Small intestine (tissue), 7 donors: ENCODE data around the gene FKBP5. TPM values are rescaled to one million over a fixed set of nuclear protein-coding genes. Genes with fewer than 3 reads are reported as not detected.

Experiments used
- DNase-seq, 2 donors: peaks; one replicate each; pipeline versions ENCODE4 v3.0.0 to v3.0.0-alpha.2; 2013
- FAIRE-seq: peaks from 2 replicates; lab custom pipeline; 2012; peaks lifted over from hg19 to GRCh38; lab: Jason Lieb, UNC
- H3K27ac ChIP-seq, 3 donors: one replicate each; pipeline ENCODE4 v1.5.1; 2013; ENCODE audit warnings: low read length in 2 of 3, mild to moderate bottlenecking in 2 of 3, control low read depth in 1 of 3, inconsistent platforms in 1 of 3, low read depth in 1 of 3, moderate library complexity in 1 of 3
- H3K27me3 ChIP-seq, 3 donors: one replicate each; pipeline ENCODE4 v1.6.1; 2013; ENCODE audit warnings: low read length in 3 of 3, inconsistent platforms in 1 of 3; ENCODE audit not compliant: control insufficient read depth in 3 of 3, insufficient read depth in 3 of 3
- H3K36me3 ChIP-seq, 3 donors: one replicate each; pipeline ENCODE4 v1.6.1; 2013; ENCODE audit warnings: low read length in 3 of 3, inconsistent platforms in 1 of 3, low read depth in 1 of 3, mild to moderate bottlenecking in 1 of 3, moderate library complexity in 1 of 3; ENCODE audit not compliant: control insufficient read depth in 3 of 3, insufficient read depth in 2 of 3
- H3K4me1 ChIP-seq, 3 donors: one replicate each; pipeline ENCODE4 v1.6.1; 2013; ENCODE audit warnings: low read length in 2 of 3, inconsistent platforms in 1 of 3, low read depth in 1 of 3, mild to moderate bottlenecking in 1 of 3, moderate library complexity in 1 of 3; ENCODE audit not compliant: control insufficient read depth in 3 of 3, insufficient read depth in 2 of 3
- H3K4me3 ChIP-seq, 3 donors: one replicate each; pipeline ENCODE4 v1.5.1; 2013; ENCODE audit warnings: low read length in 3 of 3, control low read depth in 1 of 3, inconsistent platforms in 1 of 3, low read depth in 1 of 3, mild to moderate bottlenecking in 1 of 3, moderate library complexity in 1 of 3
- H3K9me3 ChIP-seq, 2 donors: one replicate each; pipeline ENCODE4 v1.6.1; 2013; ENCODE audit warnings: low read depth in 1 of 2, low read length in 1 of 2; ENCODE audit not compliant: control insufficient read depth in 2 of 2, insufficient read depth in 1 of 2
- WGBS, 3 donors: extraction: QIAGEN DNeasy Blood & Tissue Kit; methylation state at CpG; one replicate each; pipeline ENCODE4 v1.1.7; 2013; 5-methylcytosine and 5-hydroxymethylcytosine counted together
- polyA plus RNA-seq, 4 donors: library from polyadenylated mRNA; stranded (reverse) in 3 of 4; unstranded in 1 of 4; fragments of 200-250 nt in 3 of 4; fragments of 120-200 nt in 1 of 4; gene quantifications; one replicate each; pipeline versions ENCODE4 v1.2.1 to v1.2.3, GENCODE V29; 2013
- donor health status: healthy with polysubstance abuse.
- donor health status: control.
- donor health status: control.
- donor health status: Bipolar disorder and iron deficiency.
- donor health status: healthy.

FKBP5 gene
- polyA plus RNA-seq, 4 donors, result 8.7 to 150 (median 88.9) TPM

DNA sequence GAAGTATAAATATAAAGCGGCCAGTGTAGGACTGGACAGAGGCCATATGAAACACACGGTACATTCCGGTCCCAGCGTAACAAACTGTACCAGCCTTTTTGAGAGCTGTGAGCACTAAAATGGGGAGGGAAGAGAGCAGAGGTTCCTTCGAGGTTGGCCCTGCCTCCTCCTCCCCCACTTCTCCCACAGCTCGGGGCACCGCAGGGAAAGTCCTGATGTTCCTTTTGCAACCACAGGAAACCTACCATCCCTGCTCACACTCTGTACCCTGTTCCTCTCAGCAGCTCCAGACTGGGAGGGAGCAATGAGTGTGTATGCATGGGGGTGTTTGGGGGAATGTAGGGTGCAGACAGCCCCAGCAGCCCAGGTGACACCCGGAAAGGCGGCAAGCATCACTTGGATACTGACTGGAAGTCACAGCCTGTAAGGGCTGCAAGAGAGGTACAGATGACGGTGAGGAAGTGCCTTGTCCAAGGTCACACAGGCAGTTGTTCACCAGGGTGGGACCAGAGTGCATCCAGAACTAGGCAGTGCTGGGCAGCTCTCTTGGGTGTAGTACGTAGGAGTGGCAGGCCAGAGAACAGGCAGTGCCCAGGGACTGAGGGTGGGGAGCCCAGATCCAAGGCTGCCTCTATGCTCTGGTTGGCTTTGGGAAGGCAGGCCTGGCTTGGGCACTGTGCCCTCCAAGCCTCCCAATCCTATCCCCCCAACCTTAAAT, 37.2 kb upstream of the FKBP5 start:
- Histone ChIP-seq H3K4me1 (peaks cover 22 to 40% (median 35%) of the 10 kb centered on the region in 3 donors), H3K27ac (peak overlapping the region; percentile 32 to 100 (median 98)), H3K27me3 (peaks cover 0 to 4% (median 0%) of the 10 kb centered on the region in 3 donors), H3K4me3 (no peak overlapping the region), H3K36me3 (no peaks in the 10 kb centered on the region), H3K9me3 (no peaks in the 10 kb centered on the region)
- WGBS, 3 donors, result 23 to 44% (median 34%) methylated on average over 11 of the region's 11 CpGs
- FAIRE-seq (no peak), DNase-seq (peak in 1 of 2 donors; percentile 99)

DNA sequence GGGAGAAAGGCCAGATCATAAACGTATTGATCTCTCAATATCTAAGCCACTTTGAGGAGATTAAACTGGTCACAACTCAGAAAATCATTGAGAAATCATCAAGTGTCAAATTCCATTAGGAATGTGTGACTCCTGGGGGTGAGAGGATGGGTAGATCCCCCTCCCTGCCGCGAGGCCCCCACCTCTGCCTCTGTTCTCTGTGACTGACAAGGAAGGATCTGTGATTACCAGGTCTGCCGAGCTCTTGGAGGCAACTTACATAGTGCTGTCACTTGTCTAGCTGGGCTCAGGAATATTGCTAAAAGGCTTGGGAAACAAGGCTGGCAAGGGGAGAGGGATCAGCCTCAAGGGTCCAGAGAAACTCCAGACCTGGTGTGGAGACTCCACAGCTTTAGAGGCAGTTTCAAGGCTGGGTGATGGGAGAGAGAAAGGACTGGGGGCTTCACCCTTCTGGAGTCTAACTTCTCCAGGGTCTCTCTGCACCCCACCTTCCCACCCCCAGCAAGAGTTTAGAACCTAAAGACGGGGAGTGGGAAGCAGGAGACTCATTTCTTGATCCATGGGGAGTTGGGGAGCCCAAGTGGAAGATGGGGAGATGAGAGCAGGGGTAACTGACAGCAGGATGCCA, 36.5 kb upstream of the FKBP5 start:
- no peaks in the 10 kb centered on the region for H3K9me3 ChIP-seq
- DNase-seq (peak in 1 of 2 donors; percentile 32), FAIRE-seq (no peak)
- H3K27me3 ChIP-seq, result peaks cover 0 to 4% (median 0%) of the 10 kb centered on the region in 3 donors
- H3K4me3 ChIP-seq, result no peak overlapping the region
- H3K4me1 ChIP-seq, result peaks cover 22 to 46% (median 31%) of the 10 kb centered on the region in 3 donors
- 41 to 68% (median 56%) methylated on average over 5 of the region's 5 CpGs for WGBS, 3 donors
- H3K36me3 ChIP-seq, result no peaks in the 10 kb centered on the region
- H3K27ac ChIP-seq, result peak overlapping the region in 2 of 3 donors; percentile 98 to 100

DNA sequence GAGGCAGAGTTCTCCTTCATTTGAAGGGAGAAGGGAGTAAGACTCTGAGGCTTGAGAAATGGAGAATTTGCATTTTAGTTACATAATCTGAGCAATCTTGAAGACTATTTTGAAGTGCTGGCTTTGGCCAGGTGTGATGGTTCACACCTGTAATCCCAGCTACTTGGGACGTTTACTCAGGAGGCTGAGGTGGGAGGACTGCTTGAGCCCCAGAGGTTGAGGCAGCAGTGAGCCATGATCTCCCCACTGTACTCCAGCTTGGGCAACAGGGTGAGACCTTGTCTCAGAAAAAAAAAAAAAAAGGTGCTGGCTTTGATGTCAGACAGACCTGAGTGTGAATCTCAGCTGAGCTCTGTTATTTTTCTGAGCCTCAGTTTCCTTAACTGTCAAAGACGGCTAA, 35.8 kb upstream of the FKBP5 start:
- FAIRE-seq, result no peak
- H3K27me3 ChIP-seq, result peaks cover 0 to 4% (median 0%) of the 10 kb centered on the region in 3 donors

DNA sequence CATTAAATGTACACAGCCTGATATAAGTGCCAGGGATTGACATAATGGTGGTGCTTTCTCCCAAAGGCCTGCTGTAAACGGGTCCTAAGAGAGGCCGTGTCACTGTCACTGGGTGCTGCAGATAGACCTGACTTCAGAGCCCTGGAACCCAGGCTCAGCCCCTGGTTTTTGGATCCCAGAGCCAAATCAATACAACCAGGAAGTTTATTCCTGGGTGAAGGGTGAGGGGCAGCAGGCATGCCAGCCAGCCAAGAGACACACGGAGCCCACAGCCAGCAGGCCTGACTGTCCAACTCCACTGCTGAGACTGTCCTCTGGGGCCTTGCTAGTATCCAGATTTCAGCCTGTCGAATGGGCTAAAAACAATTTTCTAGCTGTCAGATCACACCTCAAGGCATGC, 35.3 kb upstream of the FKBP5 start:
- Histone ChIP-seq H3K27ac (peak overlapping the region in 2 of 3 donors; percentile 98 to 100), H3K4me1 (peaks cover 14 to 57% (median 23%) of the 10 kb centered on the region in 3 donors)

More for the DNA sequence above, 35.8 kb upstream of the FKBP5 start:
- peak overlapping the region in 2 of 3 donors; percentile 98 to 100 for H3K27ac ChIP-seq
- DNase-seq, result no peak
- no peak overlapping the region for H3K4me3 ChIP-seq
- H3K36me3 ChIP-seq, result no peaks in the 10 kb centered on the region
- 74 to 78% (median 75%) methylated on average over 2 of the region's 2 CpGs for WGBS, 3 donors
- H3K9me3 ChIP-seq, result no peaks in the 10 kb centered on the region
- H3K4me1 ChIP-seq, result peaks cover 18 to 53% (median 26%) of the 10 kb centered on the region in 3 donors

DNA sequence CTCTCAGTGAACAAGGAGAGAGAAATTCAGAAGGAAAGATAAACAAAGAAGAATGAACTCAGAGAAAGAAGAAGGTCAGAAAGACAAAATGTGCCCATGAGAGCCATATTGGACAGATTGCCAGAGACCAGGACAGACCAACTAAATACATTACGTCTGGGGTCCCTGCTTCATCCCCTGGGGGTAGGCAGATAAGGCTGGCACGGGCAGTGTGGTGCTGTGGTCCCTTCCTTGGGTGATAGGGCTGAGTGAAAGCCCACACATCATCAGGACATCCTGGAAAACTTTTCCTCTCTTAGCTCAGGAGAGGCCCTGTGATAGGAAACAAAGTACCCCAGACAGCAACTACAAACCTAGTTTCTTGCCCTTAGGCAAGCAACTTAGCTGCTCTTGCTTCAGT, 34.9 kb upstream of the FKBP5 start:
- DNase-seq (no peak), FAIRE-seq (no peak)
- peaks cover 0 to 4% (median 0%) of the 10 kb centered on the region in 3 donors for H3K27me3 ChIP-seq
- WGBS, 3 donors, result 91 to 98% (median 97%) methylated on average over 2 of the region's 2 CpGs
- H3K9me3 ChIP-seq, result no peaks in the 10 kb centered on the region
- no peak overlapping the region for H3K27ac ChIP-seq
- peaks cover 9 to 59% (median 21%) of the 10 kb centered on the region in 3 donors for H3K4me1 ChIP-seq
- no peak overlapping the region for H3K4me3 ChIP-seq
- H3K36me3 ChIP-seq, result no peaks in the 10 kb centered on the region

More for the DNA sequence above, 35.3 kb upstream of the FKBP5 start:
- peaks cover 0 to 4% (median 0%) of the 10 kb centered on the region in 3 donors for H3K27me3 ChIP-seq
- no peak overlapping the region for H3K4me3 ChIP-seq
- 82 to 89% (median 89%) methylated on average over 4 of the region's 4 CpGs for WGBS, 3 donors
- H3K36me3 ChIP-seq, result no peaks in the 10 kb centered on the region
- no peak for FAIRE-seq
- no peak for DNase-seq
- no peaks in the 10 kb centered on the region for H3K9me3 ChIP-seq

DNA sequence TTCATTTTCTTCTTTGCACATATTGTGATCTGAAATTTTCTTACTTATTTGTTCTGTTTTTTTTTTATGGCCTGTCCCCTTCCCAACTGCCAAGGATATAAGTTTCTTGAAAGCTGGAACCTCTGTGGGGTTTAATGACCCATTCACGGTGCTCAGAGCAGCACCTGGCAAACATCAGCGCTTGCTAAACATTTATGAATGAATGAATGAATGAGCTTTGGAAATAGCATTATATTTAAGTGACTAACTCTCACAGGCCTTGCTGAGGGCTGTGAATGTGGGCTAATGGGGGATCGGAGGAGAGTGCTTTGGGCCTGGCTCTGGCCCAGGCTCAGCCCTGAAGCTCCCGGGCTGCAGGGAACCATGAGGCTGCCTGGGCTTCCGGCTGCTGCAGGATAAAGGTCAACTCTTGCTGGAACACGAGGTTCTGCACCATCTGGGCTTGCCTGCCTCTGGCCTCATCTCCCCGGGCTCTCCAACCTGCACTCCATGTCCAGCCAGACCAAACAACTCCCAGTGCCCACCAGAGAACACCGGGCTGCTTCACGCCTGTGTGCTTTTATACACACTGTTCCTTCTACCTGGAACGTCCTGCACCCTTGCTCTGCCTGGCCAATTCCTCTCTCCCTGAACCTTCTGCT, 33.5 kb upstream of the FKBP5 start:
- Histone ChIP-seq H3K4me1 (peaks cover 9 to 60% (median 18%) of the 10 kb centered on the region in 3 donors), H3K9me3 (no peaks in the 10 kb centered on the region), H3K27me3 (no peaks in the 10 kb centered on the region), H3K36me3 (no peaks in the 10 kb centered on the region), H3K27ac (peak overlapping the region in 2 of 3 donors; percentile 65 to 78), H3K4me3 (no peak overlapping the region)
- FAIRE-seq (no peak), DNase-seq (peak; percentile 46 to 87)
- WGBS, 3 donors, result 25 to 52% (median 44%) methylated on average over 10 of the region's 10 CpGs

DNA sequence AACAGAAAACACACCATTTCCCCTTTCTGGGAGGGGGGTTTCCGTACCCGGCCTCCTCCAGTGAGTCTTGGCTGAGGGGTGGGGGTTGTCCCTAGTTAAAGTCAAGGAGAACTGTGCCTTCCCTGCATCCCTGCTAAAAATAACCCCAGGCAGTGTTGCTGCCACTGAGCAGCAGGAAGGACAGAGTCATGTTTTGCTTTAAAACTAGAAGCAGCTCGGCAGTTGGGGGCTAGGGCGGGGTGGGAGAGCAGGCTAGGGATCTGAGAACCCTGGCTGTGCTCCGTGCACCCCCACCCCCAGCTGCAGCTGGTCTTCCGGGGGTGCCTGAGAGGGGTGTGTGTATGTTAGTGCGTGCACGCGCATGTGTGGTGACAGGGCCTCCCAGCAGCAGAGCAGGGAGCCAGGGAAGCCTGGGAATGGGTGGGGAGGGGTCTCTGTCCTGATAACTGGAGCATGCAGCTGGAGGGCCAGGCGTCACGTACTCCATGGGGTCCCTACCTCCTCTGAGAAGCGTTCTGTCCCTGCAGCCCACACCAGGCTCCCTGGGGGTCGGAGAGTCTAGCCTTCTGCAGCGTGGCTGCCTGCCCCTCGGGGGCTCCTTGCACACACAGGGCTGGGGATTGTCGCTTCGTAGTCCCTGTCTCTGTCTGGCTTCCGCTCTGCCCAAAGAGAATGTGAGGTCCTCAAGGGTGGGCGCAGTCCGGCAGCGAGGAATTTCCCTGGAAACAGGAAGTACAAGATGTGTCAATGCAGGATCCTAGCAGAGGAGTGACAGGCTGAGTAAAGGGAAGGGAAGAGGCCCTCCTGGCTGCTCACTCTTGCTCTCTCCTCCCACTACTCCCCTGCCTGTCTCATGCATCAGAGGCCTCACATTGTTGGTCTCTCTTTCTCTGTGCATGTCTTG, 31.4 kb upstream of the FKBP5 start:
- no peaks in the 10 kb centered on the region for H3K9me3 ChIP-seq
- peaks cover 9 to 39% (median 9%) of the 10 kb centered on the region in 3 donors for H3K4me1 ChIP-seq
- H3K27ac ChIP-seq, result peak overlapping the region in 2 of 3 donors; percentile 53 to 80
- DNase-seq, result peak in 1 of 2 donors; percentile 53
- H3K36me3 ChIP-seq, result no peaks in the 10 kb centered on the region
- no peak for FAIRE-seq
- 36 to 82% (median 58%) methylated on average over 21 of the region's 21 CpGs for WGBS, 3 donors
- no peaks in the 10 kb centered on the region for H3K27me3 ChIP-seq
- H3K4me3 ChIP-seq, result peak overlapping the region in 1 of 3 donors; percentile 9
